ENCODE data around the gene ZSCAN18.

DNA sequence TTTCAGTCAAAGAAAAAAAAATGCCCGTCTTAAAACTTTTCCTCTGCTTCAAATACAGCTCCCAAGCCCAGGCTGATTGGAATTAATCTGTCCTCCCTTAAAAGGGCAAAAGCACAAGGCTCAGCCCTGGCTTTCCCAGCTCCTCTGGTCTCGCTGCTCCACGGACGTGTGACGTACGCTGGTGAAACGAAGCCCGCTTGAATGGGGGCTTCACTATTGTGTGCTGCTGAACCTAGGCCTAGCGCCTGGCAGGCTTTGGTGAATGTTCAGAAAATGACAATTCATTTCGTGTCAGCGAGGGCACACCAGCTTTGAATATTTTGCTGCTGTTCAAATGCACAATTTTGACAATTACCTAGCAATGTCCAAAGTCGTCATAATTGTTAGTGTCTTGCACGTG lies 39.6 kb downstream of the ZSCAN18 start:
- TF ChIP-seq, protein P1, sequence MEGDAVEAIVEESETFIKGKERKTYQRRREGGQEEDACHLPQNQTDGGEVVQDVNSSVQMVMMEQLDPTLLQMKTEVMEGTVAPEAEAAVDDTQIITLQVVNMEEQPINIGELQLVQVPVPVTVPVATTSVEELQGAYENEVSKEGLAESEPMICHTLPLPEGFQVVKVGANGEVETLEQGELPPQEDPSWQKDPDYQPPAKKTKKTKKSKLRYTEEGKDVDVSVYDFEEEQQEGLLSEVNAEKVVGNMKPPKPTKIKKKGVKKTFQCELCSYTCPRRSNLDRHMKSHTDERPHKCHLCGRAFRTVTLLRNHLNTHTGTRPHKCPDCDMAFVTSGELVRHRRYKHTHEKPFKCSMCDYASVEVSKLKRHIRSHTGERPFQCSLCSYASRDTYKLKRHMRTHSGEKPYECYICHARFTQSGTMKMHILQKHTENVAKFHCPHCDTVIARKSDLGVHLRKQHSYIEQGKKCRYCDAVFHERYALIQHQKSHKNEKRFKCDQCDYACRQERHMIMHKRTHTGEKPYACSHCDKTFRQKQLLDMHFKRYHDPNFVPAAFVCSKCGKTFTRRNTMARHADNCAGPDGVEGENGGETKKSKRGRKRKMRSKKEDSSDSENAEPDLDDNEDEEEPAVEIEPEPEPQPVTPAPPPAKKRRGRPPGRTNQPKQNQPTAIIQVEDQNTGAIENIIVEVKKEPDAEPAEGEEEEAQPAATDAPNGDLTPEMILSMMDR (conservative IDR thresholded peaks at IDR 0.05; ENCODE audit: low read length) = no peak
- no peak for TF ChIP-seq EZH2phosphoT487 (IDR thresholded peaks at IDR 0.05; ENCODE audit: borderline replicate concordance)
